Loucy (cell line): ENCODE data around the gene MEPE.

ENCODE experiments used
- H2AFZ ChIP-seq: fragments of 200-600 bp; sonication (generic); 2 replicates; pipeline ENCODE4 v1.6.0; 2016; ENCODE audit warnings: antibody characterized with exemption, mild to moderate bottlenecking, low read length, moderate library complexity
- H3F3A ChIP-seq: fragments of 200-600 bp; 2 replicates; pipeline ENCODE4 v1.6.0; 2016; ENCODE audit warnings: antibody characterized with exemption, low read depth, mild to moderate bottlenecking
- H3K27me3 ChIP-seq: fragments of 200-600 bp; sonication (generic); 2 replicates; pipeline ENCODE4 v1.6.1; 2014; ENCODE audit warnings: low read length, mild to moderate bottlenecking; ENCODE audit not compliant: insufficient read depth, poor library complexity, severe bottlenecking
- H3K36me3 ChIP-seq: fragments of 200-600 bp; sonication (generic); 2 replicates; pipeline ENCODE4 v1.6.1; 2016; ENCODE audit warnings: low read length; ENCODE audit not compliant: insufficient read depth
- H3K4me1 ChIP-seq: fragments of 200-600 bp; sonication (generic); 2 replicates; pipeline ENCODE4 v1.5.1; 2014; ENCODE audit warnings: low read length, mild to moderate bottlenecking; ENCODE audit not compliant: insufficient read depth, poor library complexity, severe bottlenecking
- H3K4me2 ChIP-seq: fragments of 200-600 bp; sonication (generic); 2 replicates; pipeline ENCODE4 v1.6.0; 2014; ENCODE audit warnings: antibody characterized with exemption, low read length, low read depth, mild to moderate bottlenecking; ENCODE audit not compliant: poor library complexity, severe bottlenecking
- H3K4me3 ChIP-seq: fragments of 200-600 bp; sonication (generic); 2 replicates; pipeline ENCODE4 v1.5.1; 2014; ENCODE audit warnings: low read length, mild to moderate bottlenecking, mixed read lengths; ENCODE audit not compliant: poor library complexity, severe bottlenecking
- H3K79me2 ChIP-seq: fragments of 200-600 bp; sonication (generic); 2 replicates; pipeline ENCODE4 v1.6.1; 2014; ENCODE audit warnings: low read length; ENCODE audit not compliant: insufficient read depth
- H3K9ac ChIP-seq: fragments of 200-600 bp; sonication (generic); 2 replicates; pipeline ENCODE4 v1.6.0; 2014; ENCODE audit warnings: mild to moderate bottlenecking, low read depth, low read length, moderate library complexity; ENCODE audit not compliant: poor library complexity, severe bottlenecking
- H3K9me2 ChIP-seq: fragments of 200-600 bp; sonication (generic); replicated peaks from 2 replicates; pipeline ENCODE4 v1.6.1; 2016; ENCODE audit warnings: low read depth, low read length, mixed read lengths
- H3K9me3 ChIP-seq: fragments of 200-600 bp; sonication (generic); 2 replicates; pipeline ENCODE4 v1.6.1; 2014; ENCODE audit warnings: mild to moderate bottlenecking, antibody characterized with exemption, low read length, low read depth; ENCODE audit not compliant: insufficient read depth
- H4K20me1 ChIP-seq: fragments of 200-600 bp; sonication (generic); 2 replicates; pipeline ENCODE4 v1.6.0; 2014; ENCODE audit warnings: antibody characterized with exemption, low read length, mild to moderate bottlenecking; ENCODE audit not compliant: insufficient read depth, poor library complexity, severe bottlenecking
- EZH2phosphoT487 ChIP-seq: fragments of 200-600 bp; IDR thresholded peaks from 2 replicates; pipeline ENCODE4 v1.6.1; 2018; ENCODE audit warnings: antibody characterized with exemption, mild to moderate bottlenecking, moderate library complexity, borderline replicate concordance
- TF ChIP-seq, protein P1 (sequence below): fragments of 200-600 bp; sonication (generic); conservative IDR thresholded peaks from 2 replicates; pipeline ENCODE4 v1.5.1; 2014; ENCODE audit warnings: mild to moderate bottlenecking, antibody characterized with exemption, low read length

Gene MEPE

DNA sequence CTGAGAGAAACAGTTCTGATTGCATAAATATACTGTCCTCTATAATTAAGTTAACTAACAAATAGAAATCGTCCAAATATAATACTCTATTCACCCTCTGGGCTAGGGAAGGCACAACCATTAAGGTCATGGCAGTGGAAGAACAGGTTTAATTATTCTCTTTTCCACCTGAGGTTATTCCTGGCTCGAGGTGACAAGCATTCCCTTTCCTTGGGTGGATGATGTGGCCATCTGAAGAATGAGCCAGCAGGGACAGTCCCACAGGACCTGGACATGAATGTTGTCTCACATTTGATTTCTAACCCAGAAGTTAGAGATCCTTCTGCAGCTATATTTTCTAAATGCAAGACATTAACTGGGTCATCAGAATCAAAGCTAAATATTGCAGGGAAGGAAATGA is 27.9 kb upstream of the MEPE start:
- Histone ChIP-seq H3K9me3 (no peaks in the 10 kb centered on the region), H3K36me3 (no peaks in the 10 kb centered on the region), H3F3A (no peaks in the 10 kb centered on the region), H3K79me2 (no peaks in the 10 kb centered on the region), H3K27me3 (no peaks in the 10 kb centered on the region), H2AFZ (no peak overlapping the region), H3K4me1 (no peaks in the 10 kb centered on the region), H3K4me3 (no peak overlapping the region), H3K9me2 (no peaks in the 10 kb centered on the region), H3K4me2 (no peak overlapping the region), H3K9ac (no peak overlapping the region), H4K20me1 (no peaks in the 10 kb centered on the region)
- no peak for TF ChIP-seq EZH2phosphoT487
- TF ChIP-seq, protein P1, sequence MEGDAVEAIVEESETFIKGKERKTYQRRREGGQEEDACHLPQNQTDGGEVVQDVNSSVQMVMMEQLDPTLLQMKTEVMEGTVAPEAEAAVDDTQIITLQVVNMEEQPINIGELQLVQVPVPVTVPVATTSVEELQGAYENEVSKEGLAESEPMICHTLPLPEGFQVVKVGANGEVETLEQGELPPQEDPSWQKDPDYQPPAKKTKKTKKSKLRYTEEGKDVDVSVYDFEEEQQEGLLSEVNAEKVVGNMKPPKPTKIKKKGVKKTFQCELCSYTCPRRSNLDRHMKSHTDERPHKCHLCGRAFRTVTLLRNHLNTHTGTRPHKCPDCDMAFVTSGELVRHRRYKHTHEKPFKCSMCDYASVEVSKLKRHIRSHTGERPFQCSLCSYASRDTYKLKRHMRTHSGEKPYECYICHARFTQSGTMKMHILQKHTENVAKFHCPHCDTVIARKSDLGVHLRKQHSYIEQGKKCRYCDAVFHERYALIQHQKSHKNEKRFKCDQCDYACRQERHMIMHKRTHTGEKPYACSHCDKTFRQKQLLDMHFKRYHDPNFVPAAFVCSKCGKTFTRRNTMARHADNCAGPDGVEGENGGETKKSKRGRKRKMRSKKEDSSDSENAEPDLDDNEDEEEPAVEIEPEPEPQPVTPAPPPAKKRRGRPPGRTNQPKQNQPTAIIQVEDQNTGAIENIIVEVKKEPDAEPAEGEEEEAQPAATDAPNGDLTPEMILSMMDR = no peak

- Histone ChIP-seq H3K27me3 (no peaks in the 10 kb centered on the region), H3K9ac (no peak overlapping the region), H3K4me1 (no peaks in the 10 kb centered on the region), H2AFZ (no peak overlapping the region), H3K9me2 (no peaks in the 10 kb centered on the region), H3K79me2 (no peaks in the 10 kb centered on the region), H3K36me3 (no peaks in the 10 kb centered on the region), H3K4me2 (no peak overlapping the region), H3K9me3 (no peaks in the 10 kb centered on the region), H4K20me1 (no peaks in the 10 kb centered on the region), H3K4me3 (no peak overlapping the region), H3F3A (no peaks in the 10 kb centered on the region)
- TF ChIP-seq, protein P1 = no peak
- TF ChIP-seq EZH2phosphoT487 = no peak
These were observed 26.8 kb upstream of the MEPE start for GRCh38 chr4:87805971-87806370.

GRCh38 chr4:87806520-87806919 is 26.2 kb upstream of the MEPE start:
- H3K9me3 ChIP-seq = no peaks in the 10 kb centered on the region
- TF ChIP-seq EZH2phosphoT487 = no peak
- TF ChIP-seq, protein P1 = no peak
- H4K20me1 ChIP-seq = no peaks in the 10 kb centered on the region
- no peak overlapping the region for H3K4me3 ChIP-seq
- no peak overlapping the region for H2AFZ ChIP-seq
- no peaks in the 10 kb centered on the region for H3F3A ChIP-seq
- no peak overlapping the region for H3K9ac ChIP-seq
- no peaks in the 10 kb centered on the region for H3K79me2 ChIP-seq
- no peaks in the 10 kb centered on the region for H3K9me2 ChIP-seq
- H3K27me3 ChIP-seq = no peaks in the 10 kb centered on the region
- H3K36me3 ChIP-seq = no peaks in the 10 kb centered on the region
- no peaks in the 10 kb centered on the region for H3K4me1 ChIP-seq
- H3K4me2 ChIP-seq = no peak overlapping the region
